ENCODE measurements around the gene WRAP73.

GRCh38 chr1:3668148-3668547 is 18.2 kb upstream of the WRAP73 start:
- TF ChIP-seq CREB5 (CRISPR knock-in tag; IDR thresholded peaks at IDR 0.05) (no peak), HDAC2 (IDR thresholded peaks at IDR 0.05) (no peak), XRCC3 (IDR thresholded peaks at IDR 0.05) (no peak), TSC22D4 (tag; IDR thresholded peaks at IDR 0.05) (no peak), RCOR1 (IDR thresholded peaks at IDR 0.05; ENCODE audit: borderline replicate concordance in 1 of 2, low read depth in 2 of 2, low read length in 2 of 2) (no peak), JUND (IDR thresholded peaks at IDR 0.05; ENCODE audit: borderline replicate concordance, low read depth, low read length) (no peak), JUND (tag; IDR thresholded peaks at IDR 0.05; ENCODE audit: borderline replicate concordance, low read depth, low read length) (no peak), FOS (IDR thresholded peaks at IDR 0.05; ENCODE audit: extremely low read depth, insufficient read length) (no peak), PPARD (CRISPR knock-in tag; IDR thresholded peaks at IDR 0.05) (no peak), KAT7 (CRISPR knock-in tag; IDR thresholded peaks at IDR 0.05; ENCODE audit: borderline replicate concordance) (no peak), ZNF511 (CRISPR knock-in tag; IDR thresholded peaks at IDR 0.05) (no peak)
